A549 (cell line): ENCODE results near the gene COL12A1.

Source experiments
- CEBPB ChIP-seq, 2 experiments: fragments of >200 bp in 1 of 2; sonication (Bioruptor Twin) in 1 of 2; formaldehyde crosslinking in 1 of 2; IDR thresholded peaks; 2 replicates each; pipeline ENCODE4 v1.6.1; 2012 to 2016
- EP300 ChIP-seq, 2 experiments: fragments of >200 bp; sonication (Bioruptor Twin); formaldehyde crosslinking; IDR thresholded peaks; 2 replicates in 1 of 2; 3 replicates in 1 of 2; pipeline ENCODE4 v1.6.1; 2016 to 2017
- ESRRA ChIP-seq: fragments of 150-350 bp; IDR thresholded peaks from 2 replicates; pipeline ENCODE4 v1.6.1; 2014; ENCODE audit warnings: mild to moderate bottlenecking, low read length, borderline replicate concordance
- FOSB ChIP-seq: fragments of 250-450 bp; sonication (Bioruptor Pico); IDR thresholded peaks from 2 replicates; pipeline ENCODE4 v1.5.0; 2020; ENCODE audit warnings: mild to moderate bottlenecking, moderate library complexity
- GATA3 ChIP-seq: IDR thresholded peaks from 2 replicates; pipeline ENCODE4 v1.6.1; 2012; ENCODE audit warnings: borderline replicate concordance
- KDM1A ChIP-seq: fragments of 200-600 bp; sonication (generic); IDR thresholded peaks from 2 replicates; pipeline ENCODE4 v1.6.1; 2016; ENCODE audit warnings: low read depth, mild to moderate bottlenecking
- NR3C1 ChIP-seq: fragments of >200 bp; sonication (Bioruptor Twin); formaldehyde crosslinking; IDR thresholded peaks from 3 replicates; pipeline ENCODE4 v1.6.1; 2017
- POLR2A ChIP-seq: IDR thresholded peaks from 2 replicates; pipeline ENCODE4 v1.6.1; 2012; ENCODE audit warnings: mild to moderate bottlenecking, low read length
- RCOR1 ChIP-seq: fragments of 150-350 bp; IDR thresholded peaks from 2 replicates; pipeline ENCODE4 v1.6.1; 2014; ENCODE audit warnings: antibody characterized with exemption, low read length, low read depth
- ZC3H11A ChIP-seq: fragments of 450-650 bp; IDR thresholded peaks from 2 replicates; pipeline ENCODE4 v1.6.1; 2014; ENCODE audit warnings: antibody characterized with exemption, mild to moderate bottlenecking
- ZNF302 ChIP-seq: fragments of 250-450 bp; sonication (Bioruptor Pico); IDR thresholded peaks from 2 replicates; pipeline ENCODE4 v1.9.0; 2021; ENCODE audit warnings: inconsistent platforms, mild to moderate bottlenecking, moderate library complexity
- TF ChIP-seq, protein P1 (sequence below): fragments of >200 bp; sonication (Bioruptor Twin); formaldehyde crosslinking; IDR thresholded peaks from 3 replicates; pipeline ENCODE4 v1.5.1; 2016
- TF ChIP-seq, protein P2 (sequence below): fragments of 450-650 bp; IDR thresholded peaks from 2 replicates; pipeline ENCODE4 v1.6.1; 2014; ENCODE audit warnings: antibody characterized with exemption
- TF ChIP-seq, protein P3 (sequence below): fragments of 200-600 bp; sonication (generic); IDR thresholded peaks from 2 replicates; pipeline ENCODE4 v1.6.1; 2016; ENCODE audit warnings: antibody characterized with exemption, mild to moderate bottlenecking, moderate library complexity

DNA sequence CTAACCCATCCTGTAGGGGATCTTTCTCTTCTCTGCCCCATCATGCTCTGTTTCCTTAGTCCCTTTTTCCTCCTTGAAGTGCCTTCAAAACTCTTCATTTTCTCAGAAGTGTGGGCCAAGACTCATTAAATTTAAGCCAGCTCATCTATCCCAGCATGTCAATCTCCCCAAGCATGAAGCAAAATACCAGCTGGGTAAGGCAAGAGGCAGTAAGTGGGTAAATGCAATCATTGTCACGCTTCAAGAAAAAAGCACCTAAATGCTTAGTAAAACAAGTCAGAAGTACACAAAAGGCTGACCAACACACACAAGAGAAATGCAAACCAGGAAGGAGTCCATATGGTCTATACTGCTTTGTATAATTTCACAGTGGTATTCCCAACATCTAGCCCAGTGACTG, 61.5 kb downstream of the COL12A1 start:
- TF ChIP-seq CEBPB (IDR thresholded peaks at IDR 0.05), result no peak
- TF ChIP-seq, protein P1, sequence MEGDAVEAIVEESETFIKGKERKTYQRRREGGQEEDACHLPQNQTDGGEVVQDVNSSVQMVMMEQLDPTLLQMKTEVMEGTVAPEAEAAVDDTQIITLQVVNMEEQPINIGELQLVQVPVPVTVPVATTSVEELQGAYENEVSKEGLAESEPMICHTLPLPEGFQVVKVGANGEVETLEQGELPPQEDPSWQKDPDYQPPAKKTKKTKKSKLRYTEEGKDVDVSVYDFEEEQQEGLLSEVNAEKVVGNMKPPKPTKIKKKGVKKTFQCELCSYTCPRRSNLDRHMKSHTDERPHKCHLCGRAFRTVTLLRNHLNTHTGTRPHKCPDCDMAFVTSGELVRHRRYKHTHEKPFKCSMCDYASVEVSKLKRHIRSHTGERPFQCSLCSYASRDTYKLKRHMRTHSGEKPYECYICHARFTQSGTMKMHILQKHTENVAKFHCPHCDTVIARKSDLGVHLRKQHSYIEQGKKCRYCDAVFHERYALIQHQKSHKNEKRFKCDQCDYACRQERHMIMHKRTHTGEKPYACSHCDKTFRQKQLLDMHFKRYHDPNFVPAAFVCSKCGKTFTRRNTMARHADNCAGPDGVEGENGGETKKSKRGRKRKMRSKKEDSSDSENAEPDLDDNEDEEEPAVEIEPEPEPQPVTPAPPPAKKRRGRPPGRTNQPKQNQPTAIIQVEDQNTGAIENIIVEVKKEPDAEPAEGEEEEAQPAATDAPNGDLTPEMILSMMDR, result no peak
- no peak for TF ChIP-seq FOSB (CRISPR knock-in tag)
- TF ChIP-seq, protein P2, sequence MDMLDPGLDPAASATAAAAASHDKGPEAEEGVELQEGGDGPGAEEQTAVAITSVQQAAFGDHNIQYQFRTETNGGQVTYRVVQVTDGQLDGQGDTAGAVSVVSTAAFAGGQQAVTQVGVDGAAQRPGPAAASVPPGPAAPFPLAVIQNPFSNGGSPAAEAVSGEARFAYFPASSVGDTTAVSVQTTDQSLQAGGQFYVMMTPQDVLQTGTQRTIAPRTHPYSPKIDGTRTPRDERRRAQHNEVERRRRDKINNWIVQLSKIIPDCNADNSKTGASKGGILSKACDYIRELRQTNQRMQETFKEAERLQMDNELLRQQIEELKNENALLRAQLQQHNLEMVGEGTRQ, result no peak
- TF ChIP-seq, protein P3, sequence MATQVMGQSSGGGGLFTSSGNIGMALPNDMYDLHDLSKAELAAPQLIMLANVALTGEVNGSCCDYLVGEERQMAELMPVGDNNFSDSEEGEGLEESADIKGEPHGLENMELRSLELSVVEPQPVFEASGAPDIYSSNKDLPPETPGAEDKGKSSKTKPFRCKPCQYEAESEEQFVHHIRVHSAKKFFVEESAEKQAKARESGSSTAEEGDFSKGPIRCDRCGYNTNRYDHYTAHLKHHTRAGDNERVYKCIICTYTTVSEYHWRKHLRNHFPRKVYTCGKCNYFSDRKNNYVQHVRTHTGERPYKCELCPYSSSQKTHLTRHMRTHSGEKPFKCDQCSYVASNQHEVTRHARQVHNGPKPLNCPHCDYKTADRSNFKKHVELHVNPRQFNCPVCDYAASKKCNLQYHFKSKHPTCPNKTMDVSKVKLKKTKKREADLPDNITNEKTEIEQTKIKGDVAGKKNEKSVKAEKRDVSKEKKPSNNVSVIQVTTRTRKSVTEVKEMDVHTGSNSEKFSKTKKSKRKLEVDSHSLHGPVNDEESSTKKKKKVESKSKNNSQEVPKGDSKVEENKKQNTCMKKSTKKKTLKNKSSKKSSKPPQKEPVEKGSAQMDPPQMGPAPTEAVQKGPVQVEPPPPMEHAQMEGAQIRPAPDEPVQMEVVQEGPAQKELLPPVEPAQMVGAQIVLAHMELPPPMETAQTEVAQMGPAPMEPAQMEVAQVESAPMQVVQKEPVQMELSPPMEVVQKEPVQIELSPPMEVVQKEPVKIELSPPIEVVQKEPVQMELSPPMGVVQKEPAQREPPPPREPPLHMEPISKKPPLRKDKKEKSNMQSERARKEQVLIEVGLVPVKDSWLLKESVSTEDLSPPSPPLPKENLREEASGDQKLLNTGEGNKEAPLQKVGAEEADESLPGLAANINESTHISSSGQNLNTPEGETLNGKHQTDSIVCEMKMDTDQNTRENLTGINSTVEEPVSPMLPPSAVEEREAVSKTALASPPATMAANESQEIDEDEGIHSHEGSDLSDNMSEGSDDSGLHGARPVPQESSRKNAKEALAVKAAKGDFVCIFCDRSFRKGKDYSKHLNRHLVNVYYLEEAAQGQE, result no peak
- no peak for TF ChIP-seq RCOR1
- TF ChIP-seq POLR2A, result no peak
- TF ChIP-seq EP300 (IDR thresholded peaks at IDR 0.05), result no peak
- no peak for TF ChIP-seq GATA3
- TF ChIP-seq ZC3H11A, result no peak
- TF ChIP-seq NR3C1, result no peak
- no peak for TF ChIP-seq ZNF302
- TF ChIP-seq KDM1A, result no peak
- no peak for TF ChIP-seq ESRRA
